HEK293 (cell line): ENCODE data around the gene ARHGAP24.

Source experiments
- CTCF ChIA-PET: fragments of 350-600 bp; formaldehyde crosslinking; extraction: SDS; loops from one replicate; lab custom pipeline; 2021; ENCODE audit warnings: antibody characterized with exemption; lab: Yijun Ruan, JAX
- POLR2A ChIA-PET: fragments of 300-600 bp; formaldehyde crosslinking; extraction: SDS; loops from one replicate; lab custom pipeline; 2020; ENCODE audit warnings: antibody characterized with exemption, inconsistent platforms; lab: Yijun Ruan, JAX
- H3K27ac ChIP-seq: fragments of 200-500 bp; sonication (Bioruptor generic); 2 replicates; pipeline ENCODE4 v1.5.1; 2014; ENCODE audit warnings: low read depth, low read length, control low read depth, inconsistent platforms; ENCODE audit errors: extremely low read depth
- H3K36me3 ChIP-seq, 2 experiments: fragments of 200-500 bp in 1 of 2; sonication (Bioruptor generic) in 1 of 2; 1 replicate in 1 of 2; 2 replicates in 1 of 2; pipeline ENCODE4 v1.5.1; 2014 to 2017; ENCODE audit warnings: inconsistent platforms in 2 of 2, low read length in 2 of 2; ENCODE audit not compliant: control insufficient read depth in 2 of 2, insufficient read depth in 1 of 2
- H3K4me1 ChIP-seq: fragments of 200-500 bp; sonication (Bioruptor generic); 2 replicates; pipeline ENCODE4 v1.5.1; 2014; ENCODE audit warnings: mild to moderate bottlenecking, low read length, inconsistent platforms; ENCODE audit not compliant: control insufficient read depth, insufficient read depth
- H3K4me3 ChIP-seq: 2 replicates; pipeline ENCODE4 v1.5.1; 2011; ENCODE audit warnings: low read depth, mild to moderate bottlenecking, control low read depth, low read length, moderate library complexity
- H3K9me3 ChIP-seq: fragments of 200-500 bp; sonication (Bioruptor generic); 2 replicates; pipeline ENCODE4 v1.5.1; 2014; ENCODE audit warnings: low read depth, low read length, inconsistent platforms; ENCODE audit not compliant: control insufficient read depth, insufficient read depth
- EGR2 ChIP-seq: fragments of 450-650 bp; formaldehyde crosslinking; IDR thresholded peaks from 2 replicates; pipeline ENCODE4 v1.5.1; 2016; ENCODE audit warnings: low read depth, missing biosample characterization, missing genetic modification characterization
- KLF10 ChIP-seq: fragments of 450-650 bp; IDR thresholded peaks from 2 replicates; pipeline ENCODE4 v1.5.1; 2018; ENCODE audit warnings: missing biosample characterization, mild to moderate bottlenecking, missing genetic modification characterization
- MYNN ChIP-seq: fragments of 450-650 bp; formaldehyde crosslinking; IDR thresholded peaks from 2 replicates; pipeline ENCODE4 v1.5.1; 2016; ENCODE audit warnings: missing biosample characterization, missing genetic modification characterization, borderline replicate concordance
- SCRT1 ChIP-seq: fragments of 450-650 bp; formaldehyde crosslinking; IDR thresholded peaks from 2 replicates; pipeline ENCODE4 v1.5.1; 2016; ENCODE audit warnings: missing biosample characterization, missing genetic modification characterization, borderline replicate concordance
- ZBTB1 ChIP-seq: fragments of 450-650 bp; formaldehyde crosslinking; IDR thresholded peaks from 2 replicates; pipeline ENCODE4 v1.5.1; 2016; ENCODE audit warnings: missing biosample characterization, missing genetic modification characterization
- ZBTB8A ChIP-seq: fragments of 450-650 bp; formaldehyde crosslinking; IDR thresholded peaks from 2 replicates; pipeline ENCODE4 v1.5.1; 2016; ENCODE audit warnings: missing biosample characterization, missing genetic modification characterization
- ZFHX2 ChIP-seq: fragments of 450-650 bp; formaldehyde crosslinking; conservative IDR thresholded peaks from 2 replicates; pipeline ENCODE4 v1.5.1; 2016; ENCODE audit warnings: missing biosample characterization, missing genetic modification characterization
- ZNF121 ChIP-seq: fragments of 450-650 bp; formaldehyde crosslinking; IDR thresholded peaks from 2 replicates; pipeline ENCODE4 v1.5.1; 2016; ENCODE audit warnings: missing biosample characterization, missing genetic modification characterization
- ZNF16 ChIP-seq: fragments of 450-650 bp; formaldehyde crosslinking; IDR thresholded peaks from 2 replicates; pipeline ENCODE4 v1.5.1; 2016; ENCODE audit warnings: low read depth, missing biosample characterization, missing genetic modification characterization
- ZNF175 ChIP-seq: fragments of 450-650 bp; formaldehyde crosslinking; IDR thresholded peaks from 2 replicates; pipeline ENCODE4 v1.5.1; 2016; ENCODE audit warnings: missing biosample characterization, missing genetic modification characterization
- ZNF184 ChIP-seq: fragments of 450-650 bp; IDR thresholded peaks from 2 replicates; pipeline ENCODE4 v1.5.1; 2018; ENCODE audit warnings: missing biosample characterization, mild to moderate bottlenecking, missing genetic modification characterization
- ZNF2 ChIP-seq: fragments of 450-650 bp; formaldehyde crosslinking; IDR thresholded peaks from 2 replicates; pipeline ENCODE4 v1.5.1; 2016; ENCODE audit warnings: missing biosample characterization, missing genetic modification characterization
- ZNF311 ChIP-seq: fragments of 450-650 bp; formaldehyde crosslinking; IDR thresholded peaks from 2 replicates; pipeline ENCODE4 v1.5.1; 2017; ENCODE audit warnings: missing biosample characterization, missing genetic modification characterization, borderline replicate concordance
- ZNF335 ChIP-seq: fragments of 450-650 bp; formaldehyde crosslinking; conservative IDR thresholded peaks from 2 replicates; pipeline ENCODE4 v1.5.1; 2016; ENCODE audit warnings: missing biosample characterization, missing genetic modification characterization
- ZNF394 ChIP-seq: fragments of 450-650 bp; formaldehyde crosslinking; IDR thresholded peaks from 2 replicates; pipeline ENCODE4 v1.5.1; 2016; ENCODE audit warnings: missing biosample characterization, missing genetic modification characterization, mild to moderate bottlenecking, moderate library complexity, borderline replicate concordance
- ZNF548 ChIP-seq: fragments of 450-650 bp; formaldehyde crosslinking; IDR thresholded peaks from 2 replicates; pipeline ENCODE4 v1.5.1; 2016; ENCODE audit warnings: missing biosample characterization, missing genetic modification characterization
- ZNF623 ChIP-seq: fragments of 450-650 bp; formaldehyde crosslinking; IDR thresholded peaks from 2 replicates; pipeline ENCODE4 v1.5.1; 2016; ENCODE audit warnings: missing biosample characterization, missing genetic modification characterization
- ZNF624 ChIP-seq: fragments of 450-650 bp; formaldehyde crosslinking; IDR thresholded peaks from 2 replicates; pipeline ENCODE4 v1.5.1; 2017; ENCODE audit warnings: missing biosample characterization, missing genetic modification characterization
- ZNF670 ChIP-seq: fragments of 450-650 bp; formaldehyde crosslinking; IDR thresholded peaks from 2 replicates; pipeline ENCODE4 v1.5.1; 2016; ENCODE audit warnings: missing biosample characterization, missing genetic modification characterization, low read depth
- ZNF830 ChIP-seq: fragments of 450-650 bp; IDR thresholded peaks from 2 replicates; pipeline ENCODE4 v1.5.0; 2018; ENCODE audit warnings: missing biosample characterization, missing genetic modification characterization, low read depth, mild to moderate bottlenecking, moderate library complexity
- ZNF837 ChIP-seq: fragments of 450-650 bp; formaldehyde crosslinking; IDR thresholded peaks from 2 replicates; pipeline ENCODE4 v1.5.1; 2016; ENCODE audit warnings: missing biosample characterization, missing genetic modification characterization
- TF ChIP-seq, protein P1 (sequence below): fragments of 450-650 bp; formaldehyde crosslinking; IDR thresholded peaks from 2 replicates; pipeline ENCODE4 v1.5.1; 2017; ENCODE audit warnings: missing biosample characterization, missing genetic modification characterization
- TF ChIP-seq, protein P2 (sequence below): fragments of 450-650 bp; formaldehyde crosslinking; IDR thresholded peaks from 2 replicates; pipeline ENCODE4 v1.5.1; 2016; ENCODE audit warnings: missing biosample characterization, missing genetic modification characterization
- TF ChIP-seq, protein P3 (sequence below): fragments of 450-650 bp; formaldehyde crosslinking; IDR thresholded peaks from 2 replicates; pipeline ENCODE4 v1.5.1; 2016; ENCODE audit warnings: missing biosample characterization, missing genetic modification characterization
- TF ChIP-seq, protein P4 (sequence below): fragments of 450-650 bp; formaldehyde crosslinking; IDR thresholded peaks from 2 replicates; pipeline ENCODE4 v1.5.1; 2016; ENCODE audit warnings: missing biosample characterization, missing genetic modification characterization
- TF ChIP-seq, protein P5 (sequence below): fragments of 450-650 bp; formaldehyde crosslinking; IDR thresholded peaks from 2 replicates; pipeline ENCODE4 v1.5.1; 2016; ENCODE audit warnings: missing biosample characterization, missing genetic modification characterization

ARHGAP24 gene

DNA sequence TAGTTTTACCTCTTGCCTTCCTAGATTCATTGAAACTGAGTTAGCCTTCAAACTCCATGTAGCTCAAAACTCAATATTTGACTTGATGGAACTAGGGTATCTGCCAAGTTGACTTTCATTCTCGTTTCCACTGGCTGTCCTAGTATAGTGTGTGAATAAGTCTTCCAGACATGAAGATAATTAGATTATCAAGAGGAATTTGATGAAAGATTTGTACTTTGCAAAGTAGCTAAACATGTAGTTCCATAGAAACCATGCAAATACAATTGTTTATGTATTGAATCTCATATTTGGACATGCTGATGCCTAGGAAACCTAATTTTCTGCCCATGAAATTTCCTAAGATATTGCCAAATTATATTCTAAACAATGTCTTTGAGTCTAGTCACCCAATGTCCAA lies 297.5 kb downstream of the ARHGAP24 start:
- Histone ChIP-seq H3K9me3 (no peaks in the 10 kb centered on the region), H3K4me1 (no peaks in the 10 kb centered on the region)
- CTCF ChIA-PET: no interaction called here
- POLR2A ChIA-PET: no interaction called here
- TF ChIP-seq EGR2: no peak
- TF ChIP-seq, protein P1, sequence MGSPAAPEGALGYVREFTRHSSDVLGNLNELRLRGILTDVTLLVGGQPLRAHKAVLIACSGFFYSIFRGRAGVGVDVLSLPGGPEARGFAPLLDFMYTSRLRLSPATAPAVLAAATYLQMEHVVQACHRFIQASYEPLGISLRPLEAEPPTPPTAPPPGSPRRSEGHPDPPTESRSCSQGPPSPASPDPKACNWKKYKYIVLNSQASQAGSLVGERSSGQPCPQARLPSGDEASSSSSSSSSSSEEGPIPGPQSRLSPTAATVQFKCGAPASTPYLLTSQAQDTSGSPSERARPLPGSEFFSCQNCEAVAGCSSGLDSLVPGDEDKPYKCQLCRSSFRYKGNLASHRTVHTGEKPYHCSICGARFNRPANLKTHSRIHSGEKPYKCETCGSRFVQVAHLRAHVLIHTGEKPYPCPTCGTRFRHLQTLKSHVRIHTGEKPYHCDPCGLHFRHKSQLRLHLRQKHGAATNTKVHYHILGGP: no peak
- TF ChIP-seq, protein P2, sequence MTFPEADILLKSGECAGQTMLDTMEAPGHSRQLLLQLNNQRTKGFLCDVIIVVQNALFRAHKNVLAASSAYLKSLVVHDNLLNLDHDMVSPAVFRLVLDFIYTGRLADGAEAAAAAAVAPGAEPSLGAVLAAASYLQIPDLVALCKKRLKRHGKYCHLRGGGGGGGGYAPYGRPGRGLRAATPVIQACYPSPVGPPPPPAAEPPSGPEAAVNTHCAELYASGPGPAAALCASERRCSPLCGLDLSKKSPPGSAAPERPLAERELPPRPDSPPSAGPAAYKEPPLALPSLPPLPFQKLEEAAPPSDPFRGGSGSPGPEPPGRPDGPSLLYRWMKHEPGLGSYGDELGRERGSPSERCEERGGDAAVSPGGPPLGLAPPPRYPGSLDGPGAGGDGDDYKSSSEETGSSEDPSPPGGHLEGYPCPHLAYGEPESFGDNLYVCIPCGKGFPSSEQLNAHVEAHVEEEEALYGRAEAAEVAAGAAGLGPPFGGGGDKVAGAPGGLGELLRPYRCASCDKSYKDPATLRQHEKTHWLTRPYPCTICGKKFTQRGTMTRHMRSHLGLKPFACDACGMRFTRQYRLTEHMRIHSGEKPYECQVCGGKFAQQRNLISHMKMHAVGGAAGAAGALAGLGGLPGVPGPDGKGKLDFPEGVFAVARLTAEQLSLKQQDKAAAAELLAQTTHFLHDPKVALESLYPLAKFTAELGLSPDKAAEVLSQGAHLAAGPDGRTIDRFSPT (tag by site-specific recombination): no peak
- TF ChIP-seq ZNF175 (tag by site-specific recombination): no peak
- TF ChIP-seq ZNF2 (tag by site-specific recombination): no peak
- TF ChIP-seq ZNF184 (tag by site-specific recombination): no peak
- no peak for TF ChIP-seq ZNF548 (tag by site-specific recombination)
- no peak for TF ChIP-seq ZFHX2 (tag by site-specific recombination)
- no peak for TF ChIP-seq MYNN (tag by site-specific recombination)
- no peak for TF ChIP-seq ZNF837 (tag by site-specific recombination)
- TF ChIP-seq, protein P3, sequence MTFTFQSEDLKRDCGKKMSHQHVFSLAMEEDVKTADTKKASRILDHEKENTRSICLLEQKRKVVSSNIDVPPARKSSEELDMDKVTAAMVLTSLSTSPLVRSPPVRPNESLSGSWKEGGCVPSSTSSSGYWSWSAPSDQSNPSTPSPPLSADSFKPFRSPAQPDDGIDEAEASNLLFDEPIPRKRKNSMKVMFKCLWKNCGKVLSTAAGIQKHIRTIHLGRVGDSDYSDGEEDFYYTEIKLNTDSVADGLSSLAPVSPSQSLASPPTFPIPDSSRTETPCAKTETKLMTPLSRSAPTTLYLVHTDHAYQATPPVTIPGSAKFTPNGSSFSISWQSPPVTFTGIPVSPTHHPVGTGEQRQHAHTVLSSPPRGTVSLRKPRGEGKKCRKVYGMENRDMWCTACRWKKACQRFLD (tag by site-specific recombination): no peak
- TF ChIP-seq ZNF394 (tag by site-specific recombination): no peak
- TF ChIP-seq KLF10 (tag by site-specific recombination): no peak
- no peak for TF ChIP-seq ZBTB1 (tag by site-specific recombination)
- no peak for TF ChIP-seq ZNF624 (tag by site-specific recombination)
- TF ChIP-seq ZNF311: no peak
- no peak for TF ChIP-seq ZNF830 (tag by site-specific recombination)
- TF ChIP-seq, protein P4, sequence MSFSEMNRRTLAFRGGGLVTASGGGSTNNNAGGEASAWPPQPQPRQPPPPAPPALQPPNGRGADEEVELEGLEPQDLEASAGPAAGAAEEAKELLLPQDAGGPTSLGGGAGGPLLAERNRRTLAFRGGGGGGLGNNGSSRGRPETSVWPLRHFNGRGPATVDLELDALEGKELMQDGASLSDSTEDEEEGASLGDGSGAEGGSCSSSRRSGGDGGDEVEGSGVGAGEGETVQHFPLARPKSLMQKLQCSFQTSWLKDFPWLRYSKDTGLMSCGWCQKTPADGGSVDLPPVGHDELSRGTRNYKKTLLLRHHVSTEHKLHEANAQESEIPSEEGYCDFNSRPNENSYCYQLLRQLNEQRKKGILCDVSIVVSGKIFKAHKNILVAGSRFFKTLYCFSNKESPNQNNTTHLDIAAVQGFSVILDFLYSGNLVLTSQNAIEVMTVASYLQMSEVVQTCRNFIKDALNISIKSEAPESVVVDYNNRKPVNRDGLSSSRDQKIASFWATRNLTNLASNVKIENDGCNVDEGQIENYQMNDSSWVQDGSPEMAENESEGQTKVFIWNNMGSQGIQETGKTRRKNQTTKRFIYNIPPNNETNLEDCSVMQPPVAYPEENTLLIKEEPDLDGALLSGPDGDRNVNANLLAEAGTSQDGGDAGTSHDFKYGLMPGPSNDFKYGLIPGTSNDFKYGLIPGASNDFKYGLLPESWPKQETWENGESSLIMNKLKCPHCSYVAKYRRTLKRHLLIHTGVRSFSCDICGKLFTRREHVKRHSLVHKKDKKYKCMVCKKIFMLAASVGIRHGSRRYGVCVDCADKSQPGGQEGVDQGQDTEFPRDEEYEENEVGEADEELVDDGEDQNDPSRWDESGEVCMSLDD (tag by site-specific recombination): no peak
- no peak for TF ChIP-seq ZNF121 (tag by site-specific recombination)
- TF ChIP-seq, all 188 proteins: peak for 0
- Histone ChIP-seq H3K27ac (no peak overlapping the region), H3K4me3 (no peak overlapping the region), H3K36me3 (no peaks in the 10 kb centered on the region)

DNA sequence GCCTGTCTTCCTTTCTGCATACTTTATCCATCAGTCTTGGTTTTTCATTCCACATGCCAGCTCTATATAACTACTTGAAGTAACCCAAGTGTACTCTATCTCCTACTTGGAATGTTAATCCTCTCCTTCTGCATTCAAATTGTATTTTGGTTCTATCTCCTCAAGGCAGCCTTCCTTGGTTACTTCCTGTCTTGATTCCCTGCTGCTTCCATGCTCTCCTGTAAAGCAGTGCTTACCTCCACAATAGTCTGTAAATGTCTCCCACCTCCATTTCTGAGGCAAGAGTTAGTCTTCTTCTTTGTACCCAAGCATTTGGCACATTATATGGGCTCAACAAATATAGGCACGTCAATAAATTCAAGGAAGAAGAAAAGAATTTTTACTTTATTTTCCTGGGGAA lies 298.4 kb downstream of the ARHGAP24 start:
- H3K36me3 ChIP-seq: no peaks in the 10 kb centered on the region
- CTCF ChIA-PET: no interaction called here
- TF ChIP-seq ZNF670 (tag by site-specific recombination) (no peak), ZNF623 (no peak), ZNF16 (tag by site-specific recombination) (no peak), ZBTB8A (tag by site-specific recombination) (no peak), ZNF335 (tag by site-specific recombination) (no peak), SCRT1 (tag by site-specific recombination) (no peak)
- TF ChIP-seq, protein P5, sequence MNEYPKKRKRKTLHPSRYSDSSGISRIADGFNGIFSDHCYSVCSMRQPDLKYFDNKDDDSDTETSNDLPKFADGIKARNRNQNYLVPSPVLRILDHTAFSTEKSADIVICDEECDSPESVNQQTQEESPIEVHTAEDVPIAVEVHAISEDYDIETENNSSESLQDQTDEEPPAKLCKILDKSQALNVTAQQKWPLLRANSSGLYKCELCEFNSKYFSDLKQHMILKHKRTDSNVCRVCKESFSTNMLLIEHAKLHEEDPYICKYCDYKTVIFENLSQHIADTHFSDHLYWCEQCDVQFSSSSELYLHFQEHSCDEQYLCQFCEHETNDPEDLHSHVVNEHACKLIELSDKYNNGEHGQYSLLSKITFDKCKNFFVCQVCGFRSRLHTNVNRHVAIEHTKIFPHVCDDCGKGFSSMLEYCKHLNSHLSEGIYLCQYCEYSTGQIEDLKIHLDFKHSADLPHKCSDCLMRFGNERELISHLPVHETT (tag by site-specific recombination): no peak
- TF ChIP-seq, all 188 proteins: peak for 0
- POLR2A ChIA-PET: no interaction called here
- H3K27ac ChIP-seq: no peak overlapping the region
- no peaks in the 10 kb centered on the region for H3K4me1 ChIP-seq
- no peaks in the 10 kb centered on the region for H3K9me3 ChIP-seq
- no peak overlapping the region for H3K4me3 ChIP-seq
